Stimulated activated CD8-positive, alpha-beta memory T cell treated with anti-CD3 and anti-CD28 coated beads, Interleukin-7, amount 100 ng/mL, for 48 hours (primary cell): Measurements from ENCODE around the gene TMED10.
"Not testable (repeated sequence)": the region's sequence is repeated elsewhere in the genome, so short reads cannot be mapped to it uniquely, and the experiment has no call there.

Source experiments
- DNase-seq, 2 donors: peaks; one replicate each; pipeline ENCODE4 v3.0.0-alpha.2; 2020; ENCODE audit warnings: low read depth in 1 of 2; ENCODE audit errors: extremely low read depth in 1 of 2

TMED10 gene

DNA sequence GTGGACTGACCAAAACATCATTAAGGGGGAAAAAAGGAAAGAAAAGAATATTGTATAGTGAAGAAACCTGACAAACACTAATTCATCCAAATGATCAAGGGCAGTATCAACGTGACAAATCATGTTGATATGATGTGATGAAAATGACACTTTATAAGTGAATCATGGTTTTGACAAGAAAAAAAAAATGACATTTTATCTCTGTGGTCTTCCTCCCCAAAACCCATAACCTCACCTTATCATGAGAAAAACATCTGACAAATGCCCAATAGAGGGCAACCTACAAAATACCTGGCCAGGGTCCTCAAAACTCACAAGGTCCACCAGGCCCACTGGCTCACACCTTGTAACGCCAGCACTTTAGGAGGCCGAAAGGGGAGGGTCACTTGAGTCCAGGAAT is 13.8 kb downstream of the TMED10 start:
- no peak for DNase-seq

- DNase-seq: no peak
Observed at GRCh38 chr14:75158843-75159614, 17.4 kb downstream of the TMED10 start.

DNA sequence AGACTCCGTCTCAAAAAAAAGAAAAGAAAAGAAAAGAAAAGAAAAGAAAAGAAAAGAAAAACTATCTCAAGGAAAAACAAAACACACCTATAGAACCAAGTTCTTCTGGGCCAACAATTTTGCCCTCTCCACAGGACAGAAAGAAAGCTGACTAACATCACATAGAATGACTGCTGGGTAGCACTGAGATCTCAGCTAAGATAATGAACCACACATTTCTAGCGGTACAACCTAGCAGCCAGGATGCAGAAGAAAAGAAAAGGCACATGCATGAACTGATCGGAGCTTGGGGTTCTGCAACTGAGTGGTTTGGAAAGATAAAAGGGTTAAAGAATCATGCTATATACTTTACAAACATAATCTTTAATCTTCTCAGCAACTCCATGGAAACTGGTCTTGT is 19.5 kb downstream of the TMED10 start:
- DNase-seq: no peak

DNA sequence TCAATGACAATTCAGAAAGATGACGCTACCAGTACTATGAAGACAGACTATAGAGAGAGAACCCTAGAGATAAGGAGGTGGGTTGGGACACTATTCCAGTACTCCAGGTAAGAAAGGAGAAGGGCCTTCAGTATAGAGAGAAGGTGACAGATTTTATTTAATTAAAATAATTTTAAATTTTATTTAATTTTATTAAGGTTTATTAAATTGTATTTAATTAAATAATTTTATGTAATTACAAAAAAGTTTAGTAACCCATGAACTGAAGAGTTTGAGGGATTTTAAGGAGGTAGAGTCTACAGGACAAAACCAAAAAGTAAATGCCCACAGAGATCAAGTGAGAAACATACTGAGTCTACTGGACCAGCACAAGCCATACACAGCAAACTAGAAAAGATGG is 20.3 kb downstream of the TMED10 start:
- no peak for DNase-seq

DNA sequence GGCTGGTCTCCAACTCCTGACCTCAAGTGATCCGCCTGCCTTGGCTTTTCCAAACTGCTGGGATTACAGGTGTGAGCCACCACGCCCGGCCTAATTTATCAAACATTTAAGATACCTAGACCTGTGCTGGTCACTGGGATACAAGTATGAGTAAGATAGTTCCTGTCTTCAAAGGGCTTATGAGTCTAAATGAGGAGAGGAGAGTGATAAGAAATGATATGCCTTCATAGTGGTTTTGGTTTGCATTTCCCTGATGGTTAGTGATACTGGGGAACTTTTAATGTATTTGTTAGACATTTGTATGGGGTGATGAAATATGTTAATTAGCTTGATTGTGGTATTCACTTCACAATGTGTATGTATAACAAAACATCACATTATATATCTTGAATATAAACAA is 21.2 kb downstream of the TMED10 start:
- DNase-seq: no peak

- DNase-seq: no peak
Observed at GRCh38 chr14:75153295-75153694, 23.1 kb downstream of the TMED10 start.

- DNase-seq: no peak
Observed at GRCh38 chr14:75151851-75152250, 24.6 kb downstream of the TMED10 start.

DNA sequence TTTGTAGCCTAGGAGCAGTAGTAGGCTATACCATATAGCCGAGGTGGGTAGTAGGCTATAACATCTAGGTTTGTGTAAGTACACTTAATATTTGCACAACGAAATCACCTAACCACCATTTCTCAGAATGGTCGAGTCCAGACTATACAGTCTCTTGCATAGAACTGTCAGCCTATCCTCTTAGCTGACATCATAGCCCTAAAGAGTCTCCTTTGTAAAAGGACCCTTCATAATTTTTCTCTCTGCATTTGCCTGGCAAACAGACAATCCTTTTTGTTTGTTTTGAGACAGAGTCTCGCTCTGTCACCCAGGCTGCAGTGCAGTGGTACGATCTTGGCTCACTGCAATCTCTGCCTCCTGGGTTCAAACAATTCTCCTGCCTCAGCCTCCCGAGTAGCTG is 25.8 kb downstream of the TMED10 start:
- DNase-seq: not testable (repeated sequence)

DNA sequence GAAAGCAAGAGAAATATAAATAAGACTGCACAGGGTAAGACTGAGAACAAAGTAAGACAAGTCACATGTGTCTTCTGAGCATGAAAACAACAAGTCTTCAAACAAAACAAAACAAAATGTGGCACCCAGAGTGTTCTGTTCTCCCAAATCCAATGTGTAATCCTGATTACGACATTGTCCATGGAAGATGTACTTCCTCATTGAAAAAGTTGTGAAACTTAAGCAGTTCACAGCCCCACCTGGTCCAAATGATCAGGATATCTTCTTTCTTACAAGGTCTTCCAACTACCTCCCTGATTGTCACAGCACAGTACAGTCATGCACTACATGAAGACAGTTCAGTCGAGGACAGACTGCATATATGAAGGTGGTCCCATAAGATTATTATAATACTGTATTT is 26.3 kb downstream of the TMED10 start:
- DNase-seq: no peak

- DNase-seq: no peak
Observed at GRCh38 chr14:75147423-75148071, 28.9 kb downstream of the TMED10 start.

- DNase-seq: no peak
Observed at GRCh38 chr14:75144944-75145343, 31.5 kb downstream of the TMED10 start.

GRCh38 chr14:75143761-75144527 is 32.5 kb downstream of the TMED10 start:
- DNase-seq: no peak

DNA sequence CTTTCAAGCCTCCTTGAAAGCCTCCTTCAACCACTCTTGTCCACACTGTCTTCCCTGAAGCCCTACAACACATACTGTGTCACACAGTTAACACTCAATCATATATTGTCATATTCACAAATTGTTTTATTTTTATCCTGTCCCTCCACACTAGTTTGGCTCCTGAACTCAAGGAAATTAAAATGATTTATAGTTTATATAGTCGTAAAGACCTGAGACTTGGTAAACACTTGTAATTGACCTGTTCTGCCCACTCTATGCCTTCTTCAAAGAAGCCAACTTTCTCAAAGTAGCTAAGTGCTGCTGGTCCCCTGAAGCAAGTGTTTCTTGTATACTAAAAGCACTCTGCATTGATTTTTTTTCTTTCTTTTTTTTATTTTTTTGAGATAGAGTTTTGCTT is 33.9 kb downstream of the TMED10 start:
- no peak for DNase-seq

- no peak for DNase-seq
Observed at GRCh38 chr14:75141967-75142366, 34.4 kb downstream of the TMED10 start.

- no peak for DNase-seq
Observed at GRCh38 chr14:75141062-75141461, 35.4 kb downstream of the TMED10 start.

- no peak for DNase-seq
Observed at GRCh38 chr14:75140620-75141019, 35.8 kb downstream of the TMED10 start.

DNA sequence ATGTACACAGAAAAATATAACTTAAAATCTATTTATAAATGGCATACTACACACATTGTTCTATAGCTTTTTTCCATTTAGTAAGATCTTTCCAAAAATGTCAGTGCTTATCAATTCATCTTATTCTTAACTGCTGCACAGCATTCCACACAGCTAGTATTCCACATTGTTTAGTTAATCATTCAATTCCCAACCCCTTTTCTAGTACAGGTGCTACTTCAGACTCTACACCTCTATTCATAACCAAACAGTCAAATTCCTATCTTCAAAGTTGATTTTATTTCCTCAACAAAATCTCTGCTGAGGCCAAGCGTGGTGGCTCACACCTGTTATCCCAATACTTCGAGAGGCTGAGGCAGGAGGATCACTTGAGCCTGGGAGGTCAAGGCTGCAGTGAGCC is 37.2 kb downstream of the TMED10 start:
- no peak for DNase-seq

GRCh38 chr14:75138492-75138891 is 37.9 kb downstream of the TMED10 start:
- no peak for DNase-seq

DNA sequence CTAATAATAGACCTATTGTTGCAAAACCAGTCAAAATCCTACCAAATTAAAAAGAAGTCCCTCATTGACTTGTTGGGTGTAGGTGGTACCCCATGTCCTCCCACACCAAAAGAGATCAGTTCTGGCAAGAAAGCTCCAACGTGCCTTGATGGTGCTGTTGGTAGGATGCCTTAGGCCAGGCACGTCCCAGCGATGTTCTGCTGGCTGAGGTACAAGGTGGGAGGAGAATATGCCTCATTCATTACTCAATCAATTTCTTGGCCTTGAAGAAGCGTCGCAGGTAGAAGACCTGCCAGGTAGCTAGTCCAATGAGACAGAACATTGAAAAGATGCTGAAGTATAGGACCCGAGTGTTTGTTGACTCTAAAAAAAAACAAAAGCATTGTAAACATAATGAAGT is 41.8 kb downstream of the TMED10 start:
- DNase-seq: no peak

GRCh38 chr14:75133597-75133996 is 42.8 kb downstream of the TMED10 start:
- DNase-seq: no peak

DNA sequence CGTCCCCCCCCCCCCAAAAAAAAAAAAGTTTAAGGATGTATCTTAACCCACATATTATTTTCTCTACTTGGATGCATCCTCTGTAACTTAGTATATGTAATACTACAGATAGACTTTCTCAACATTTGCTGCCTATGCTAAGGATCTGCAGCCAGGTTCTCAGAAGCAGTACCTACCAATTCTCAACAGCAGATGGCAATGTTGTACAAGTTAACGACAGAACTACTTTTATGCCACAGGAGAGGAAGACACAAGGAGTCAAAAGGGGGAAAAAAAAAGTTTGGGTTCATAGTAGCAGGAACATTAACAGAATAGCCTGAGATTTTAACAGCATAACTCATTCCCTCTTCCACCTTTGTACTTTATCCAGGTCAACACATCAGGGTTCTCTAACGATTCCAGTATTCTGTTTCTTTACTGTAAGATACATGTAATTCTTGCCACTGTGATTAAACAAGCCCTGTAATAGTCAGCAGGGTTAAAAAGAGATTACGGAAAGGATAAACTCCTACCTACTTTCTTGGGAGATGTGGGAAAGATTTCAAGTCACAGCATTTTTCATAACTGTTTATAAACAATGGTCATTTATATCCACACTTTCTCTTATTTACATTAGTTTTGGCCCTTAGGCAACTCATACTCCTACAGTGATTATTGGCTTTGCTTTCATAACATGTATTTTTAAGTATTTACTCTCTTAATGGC is 43.9 kb downstream of the TMED10 start:
- no peak for DNase-seq
